DMS114 treated with DMSO at 0.1 percent for 48 hours (cell line): ENCODE data around the gene IL32.
"Not testable (repeated sequence)": the region's sequence is repeated elsewhere in the genome, so short reads cannot be mapped to it uniquely, and the experiment has no call there.

ENCODE experiments used
- DNase-seq: peaks from one replicate; lab custom pipeline; 2025; ENCODE audit not compliant: unreplicated experiment; lab: John Stamatoyannopoulos, UW

IL32 gene

DNA sequence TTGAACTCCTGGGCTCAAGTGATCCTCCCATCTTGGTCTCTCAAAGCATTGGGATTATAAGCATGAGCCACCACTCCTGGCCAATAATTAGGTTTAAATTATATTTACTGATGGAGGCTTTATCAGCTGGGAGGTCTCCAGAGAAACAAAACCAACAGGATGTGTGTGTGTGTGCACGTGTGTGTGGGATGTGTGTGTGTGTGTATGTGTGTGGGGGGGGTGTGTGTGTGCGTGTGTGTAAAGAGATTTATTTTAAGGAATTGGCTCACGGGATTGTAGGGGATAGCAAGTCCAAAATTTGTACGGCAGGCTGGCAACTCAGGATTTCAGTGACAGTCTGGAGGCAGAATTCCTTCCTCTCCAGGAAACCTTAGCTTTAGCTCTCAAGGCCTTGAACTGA, 14.4 kb upstream of the IL32 start:
- no peak for DNase-seq

DNA sequence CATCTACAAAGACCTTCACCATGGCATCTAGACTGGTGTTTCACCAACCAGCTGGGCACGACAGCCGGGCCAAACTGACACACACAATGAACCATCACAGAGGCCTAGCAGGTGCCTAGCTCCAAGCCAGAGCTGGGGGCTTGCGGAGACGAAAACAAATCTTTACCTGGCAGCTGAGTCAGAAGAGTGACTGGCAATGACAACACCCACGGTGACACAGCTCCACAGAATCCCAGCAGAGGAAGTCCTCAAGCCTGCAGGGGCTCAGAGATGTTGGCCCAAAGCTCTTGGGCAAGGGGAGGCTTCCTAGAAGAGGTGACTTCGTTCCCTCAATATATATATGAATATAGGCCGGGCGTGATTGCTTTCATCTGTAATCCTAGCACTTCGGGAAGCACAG, 13.9 kb upstream of the IL32 start:
- no peak for DNase-seq

- DNase-seq, result not testable (repeated sequence)
Measured at GRCh38 chr16:3052571-3053329, 12.7 kb upstream of the IL32 start.

DNA sequence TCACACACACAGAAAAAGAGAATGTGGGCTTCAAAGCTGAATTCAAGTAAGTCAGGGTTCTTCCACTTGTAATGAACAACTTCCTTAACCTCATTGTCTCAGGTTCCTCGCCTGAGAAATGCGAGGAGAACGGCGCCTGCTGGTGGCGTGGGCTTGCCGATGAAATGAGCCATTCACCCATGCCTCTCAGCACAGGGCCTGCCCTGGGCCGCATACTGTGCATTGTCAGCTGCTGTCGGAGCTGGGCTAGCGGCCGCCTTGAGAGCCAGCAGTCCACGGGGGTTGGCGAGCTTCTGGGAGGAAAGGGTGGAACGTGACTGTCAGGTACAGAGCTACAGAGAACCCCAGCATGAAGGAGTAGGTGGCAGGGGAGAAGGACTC, 12.1 kb upstream of the IL32 start:
- not testable (repeated sequence) for DNase-seq

DNA sequence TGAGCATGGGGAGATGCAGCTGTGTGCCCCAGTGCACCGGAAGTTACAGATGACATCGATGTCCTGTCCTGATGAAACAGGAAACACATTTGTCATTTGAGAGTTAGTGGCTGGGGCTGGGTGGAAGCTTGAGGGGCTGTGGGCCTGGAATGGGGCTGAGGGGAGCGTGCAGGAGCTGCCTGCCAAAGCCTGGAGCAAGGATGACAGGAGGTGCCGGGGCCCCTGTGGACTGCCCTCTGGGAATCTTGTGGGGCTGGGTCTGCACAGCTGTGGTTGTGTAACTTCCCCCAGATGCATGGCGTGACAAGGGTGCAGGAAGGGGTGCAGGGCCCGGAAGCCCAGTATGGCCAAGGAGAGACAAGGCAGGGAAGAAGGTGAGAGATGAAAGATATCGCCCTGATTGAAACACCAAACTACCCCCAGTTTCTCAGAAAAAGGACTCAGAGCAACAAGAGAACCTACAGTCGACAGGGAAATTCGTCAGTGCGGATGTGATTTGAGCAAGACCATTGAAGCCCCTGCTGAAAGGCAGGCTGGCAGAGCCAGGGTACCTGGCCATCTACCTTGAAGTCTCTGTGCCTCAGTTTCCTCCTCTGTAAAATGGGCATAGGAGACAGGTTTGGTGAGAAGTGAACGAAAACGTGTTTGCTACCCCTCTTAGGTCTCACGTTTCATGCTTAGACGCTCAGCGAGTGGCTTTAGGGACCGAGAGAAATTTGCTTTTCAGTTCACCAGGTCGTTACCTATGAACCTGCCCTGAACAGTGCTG, 10.3 kb upstream of the IL32 start:
- no peak for DNase-seq

GRCh38 chr16:3055734-3056115, 9.7 kb upstream of the IL32 start:
- DNase-seq, result not testable (repeated sequence)

- DNase-seq, result no peak
Measured at GRCh38 chr16:3056336-3057180, 8.9 kb upstream of the IL32 start.

GRCh38 chr16:3057181-3058138, 8.0 kb upstream of the IL32 start:
- no peak for DNase-seq

GRCh38 chr16:3058139-3059030, 7.1 kb upstream of the IL32 start:
- DNase-seq, result no peak

DNA sequence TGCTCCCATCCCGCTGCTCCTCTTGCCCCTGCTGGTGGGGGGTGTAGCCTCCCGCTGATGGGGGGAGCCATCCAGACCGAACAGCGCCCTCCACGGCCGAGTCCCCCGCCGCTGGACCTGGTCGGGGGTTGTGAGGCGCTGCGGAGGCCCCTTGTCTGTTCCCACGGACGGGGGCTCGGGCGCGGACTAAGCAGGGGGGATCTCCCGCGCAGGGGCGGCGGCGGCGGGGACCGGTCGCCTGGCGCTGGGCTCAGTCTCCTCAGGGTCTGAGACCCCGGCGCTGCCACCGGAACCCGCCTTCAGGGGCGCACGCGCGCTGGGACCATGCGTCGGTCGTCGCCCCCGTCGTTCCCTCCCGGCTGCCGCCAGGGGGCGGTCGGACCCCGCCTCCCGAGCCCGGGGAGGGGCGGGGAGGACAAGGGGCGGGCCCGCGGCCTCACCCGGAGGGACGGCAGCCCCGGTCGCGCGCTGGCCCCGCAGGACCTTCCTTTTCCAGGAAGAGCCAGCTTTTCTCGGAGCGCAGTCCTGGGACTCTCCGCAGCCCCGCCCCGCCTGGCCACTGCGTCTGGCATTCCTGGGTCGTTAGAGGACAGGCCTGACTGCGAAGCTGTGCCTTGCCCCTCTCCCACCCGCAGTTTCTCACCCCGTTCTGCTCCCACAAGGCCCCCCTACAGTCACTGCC, 6.3 kb upstream of the IL32 start:
- peak; percentile 26 for DNase-seq

- no peak for DNase-seq
Measured at GRCh38 chr16:3059723-3060242, 5.7 kb upstream of the IL32 start.

DNA sequence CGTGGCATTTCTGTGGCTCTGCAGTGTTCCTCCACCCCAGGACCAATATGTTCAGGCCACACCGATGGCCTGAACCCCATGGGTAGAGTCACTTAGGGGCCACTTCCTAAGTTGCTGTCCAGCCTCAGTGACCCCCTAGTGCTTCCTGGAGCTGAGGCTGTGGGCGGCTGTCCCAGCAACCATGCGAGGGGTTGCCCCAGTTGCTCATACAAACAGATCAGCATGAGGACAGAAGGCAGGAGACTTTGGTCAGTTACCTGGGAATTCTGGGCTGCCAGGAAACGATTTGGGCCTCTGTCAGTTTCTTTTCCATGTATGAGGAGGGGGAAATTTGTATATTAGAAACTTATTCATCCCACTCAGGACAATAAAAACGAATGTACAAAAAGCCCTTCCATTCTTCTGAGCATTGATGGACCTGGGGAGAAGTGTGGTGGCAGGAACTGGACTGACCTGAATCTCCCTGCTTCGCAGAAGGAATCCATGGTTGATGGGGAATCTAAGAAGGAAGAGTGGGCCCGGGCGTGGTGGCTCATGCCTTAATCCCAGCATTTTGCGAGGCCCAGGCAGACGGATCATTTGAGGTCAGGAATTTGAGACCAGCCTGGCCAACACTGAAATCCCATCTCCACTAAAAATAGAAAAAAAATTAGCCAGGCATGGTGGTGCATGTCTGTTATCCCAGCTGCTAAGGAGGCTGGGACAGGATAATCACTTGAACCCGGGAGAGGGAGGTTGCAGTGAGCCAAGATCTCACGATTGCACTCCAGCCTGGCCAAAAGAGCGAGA, 4.9 kb upstream of the IL32 start:
- DNase-seq, result no peak

DNA sequence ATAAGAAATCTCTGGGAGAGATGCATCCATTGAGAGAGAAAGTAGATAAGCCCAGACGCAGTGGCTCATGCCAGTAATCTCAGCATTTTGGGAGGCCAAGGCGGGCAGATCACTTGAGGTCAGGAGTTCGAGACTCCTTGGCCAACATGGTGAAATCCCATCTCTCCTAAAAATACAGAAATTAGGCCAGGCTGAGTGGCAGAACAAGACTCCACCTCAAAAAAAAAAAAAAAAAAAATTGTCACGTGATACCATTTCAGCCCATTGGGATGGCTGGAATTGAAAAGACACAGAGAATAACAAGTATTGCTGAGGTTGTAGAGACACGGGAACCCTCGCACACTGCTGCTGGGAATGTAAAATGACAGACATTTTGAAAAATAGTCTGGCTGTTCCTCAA, 2.9 kb upstream of the IL32 start:
- no peak for DNase-seq

GRCh38 chr16:3063625-3064386, 1.6 kb upstream of the IL32 start:
- no peak for DNase-seq

- DNase-seq, result no peak
Measured at GRCh38 chr16:3065742-3066439, 451 bp downstream of the IL32 start.

- DNase-seq, result no peak
Measured at GRCh38 chr16:3066440-3066748, 954 bp downstream of the IL32 start.

GRCh38 chr16:3068487-3068886, 3.0 kb downstream of the IL32 start:
- no peak for DNase-seq
